Suprapubic skin (tissue), 3 donors: ENCODE data around the gene SCFD2.

Experiments
- EP300 ChIP-seq: sonication (generic); formaldehyde crosslinking; IDR thresholded peaks from one replicate; pipeline ENCODE4 v1.6.1; 2017; ENCODE audit warnings: antibody characterized with exemption
- POLR2A ChIP-seq, 2 donors: fragments of 450-650 bp; IDR thresholded peaks; one replicate each; pipeline ENCODE4 v1.6.1; 2017; ENCODE audit warnings: antibody characterized with exemption in 2 of 2, mild to moderate bottlenecking in 2 of 2, moderate library complexity in 2 of 2
- TF ChIP-seq, protein P1 (sequence below), 2 donors: fragments of 200-600 bp in 1 of 2; fragments of 450-650 bp in 1 of 2; sonication (generic) in 1 of 2; IDR thresholded peaks; one replicate each; pipeline ENCODE4 v1.5.1; 2016 to 2019; ENCODE audit warnings: antibody characterized with exemption in 2 of 2, mild to moderate bottlenecking in 1 of 2, moderate library complexity in 1 of 2

DNA sequence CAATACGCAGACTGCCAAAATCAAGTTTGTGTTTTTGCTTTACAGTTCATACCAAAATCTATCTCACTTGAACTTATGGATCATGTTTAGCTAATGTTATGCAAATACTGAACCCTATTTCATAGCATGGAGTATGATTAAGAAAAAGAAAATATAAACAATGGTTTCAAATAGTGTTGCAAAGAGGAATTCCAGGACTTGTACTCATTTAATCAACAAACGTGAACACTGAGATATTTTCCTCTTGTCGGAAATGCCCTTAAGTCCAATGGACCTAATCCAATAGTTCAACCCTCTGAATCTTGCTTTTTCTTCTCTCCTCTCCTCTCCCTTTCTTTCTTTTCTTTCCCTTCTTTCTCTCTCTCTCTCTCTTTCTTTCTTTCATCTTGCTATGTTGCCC lies 473.0 kb downstream of the SCFD2 start:
- TF ChIP-seq EP300 (no peak), POLR2A (IDR thresholded peaks at IDR 0.05) (no peak)
- TF ChIP-seq, protein P1, sequence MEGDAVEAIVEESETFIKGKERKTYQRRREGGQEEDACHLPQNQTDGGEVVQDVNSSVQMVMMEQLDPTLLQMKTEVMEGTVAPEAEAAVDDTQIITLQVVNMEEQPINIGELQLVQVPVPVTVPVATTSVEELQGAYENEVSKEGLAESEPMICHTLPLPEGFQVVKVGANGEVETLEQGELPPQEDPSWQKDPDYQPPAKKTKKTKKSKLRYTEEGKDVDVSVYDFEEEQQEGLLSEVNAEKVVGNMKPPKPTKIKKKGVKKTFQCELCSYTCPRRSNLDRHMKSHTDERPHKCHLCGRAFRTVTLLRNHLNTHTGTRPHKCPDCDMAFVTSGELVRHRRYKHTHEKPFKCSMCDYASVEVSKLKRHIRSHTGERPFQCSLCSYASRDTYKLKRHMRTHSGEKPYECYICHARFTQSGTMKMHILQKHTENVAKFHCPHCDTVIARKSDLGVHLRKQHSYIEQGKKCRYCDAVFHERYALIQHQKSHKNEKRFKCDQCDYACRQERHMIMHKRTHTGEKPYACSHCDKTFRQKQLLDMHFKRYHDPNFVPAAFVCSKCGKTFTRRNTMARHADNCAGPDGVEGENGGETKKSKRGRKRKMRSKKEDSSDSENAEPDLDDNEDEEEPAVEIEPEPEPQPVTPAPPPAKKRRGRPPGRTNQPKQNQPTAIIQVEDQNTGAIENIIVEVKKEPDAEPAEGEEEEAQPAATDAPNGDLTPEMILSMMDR (IDR thresholded peaks at IDR 0.05): no peak
